Stimulated activated memory B cell treated with anti-CD40 and anti-IgM and Interleukin-4, amounts not matched to agents 10 μg/mL and 1 μg/mL and 100 μg/mL, for 72 hours (primary cell): ENCODE data around the gene ADPRH.
"Not testable (repeated sequence)": the region's sequence is repeated elsewhere in the genome, so short reads cannot be mapped to it uniquely, and the experiment has no call there.

Source experiments
- ATAC-seq: fragments of 150-1000 bp; cut with Tn5 transposase; 2 replicates; pipeline ENCODE4 v1.10.0; 2021
- H3K27ac Mint-ChIP-seq: one replicate; pipeline ENCODE4 v1.8.0; 2022; ENCODE audit warnings: mild to moderate bottlenecking, mixed read lengths
- H3K27me3 Mint-ChIP-seq: one replicate; pipeline ENCODE4 v1.8.0; 2022; ENCODE audit warnings: mixed read lengths
- H3K36me3 Mint-ChIP-seq: one replicate; pipeline ENCODE4 v1.8.0; 2022; ENCODE audit warnings: mixed read lengths
- H3K4me1 Mint-ChIP-seq: one replicate; pipeline ENCODE4 v1.8.0; 2022; ENCODE audit warnings: mixed read lengths
- H3K4me3 Mint-ChIP-seq: one replicate; pipeline ENCODE4 v1.8.0; 2022; ENCODE audit warnings: mild to moderate bottlenecking, moderate library complexity, mixed read lengths
- H3K9me3 Mint-ChIP-seq: one replicate; pipeline ENCODE4 v1.8.0; 2022; ENCODE audit warnings: mixed read lengths

The ADPRH gene

GRCh38 chr3:119553823-119554415, 25.4 kb upstream of the ADPRH start:
- ATAC-seq = no peak
- H3K36me3 Mint-ChIP-seq = peaks cover 90% of the 10 kb centered on the region
- peak overlapping the region; percentile 100 for H3K27ac Mint-ChIP-seq
- H3K27me3 Mint-ChIP-seq = no peaks in the 10 kb centered on the region
- peak overlapping the region; percentile 72 for H3K4me3 Mint-ChIP-seq
- peaks cover 92% of the 10 kb centered on the region for H3K4me1 Mint-ChIP-seq
- H3K9me3 Mint-ChIP-seq = no peaks in the 10 kb centered on the region

GRCh38 chr3:119555309-119555735, 24.0 kb upstream of the ADPRH start:
- Mint-ChIP-seq H3K4me1 (peaks cover 88% of the 10 kb centered on the region), H3K4me3 (peak overlapping the region; percentile 72), H3K9me3 (no peaks in the 10 kb centered on the region), H3K27ac (peak overlapping the region; percentile 100), H3K27me3 (no peaks in the 10 kb centered on the region), H3K36me3 (peaks cover 77% of the 10 kb centered on the region)
- ATAC-seq = peak; percentile 61

- Mint-ChIP-seq H3K27me3 (no peaks in the 10 kb centered on the region), H3K4me3 (peak overlapping the region; percentile 72), H3K27ac (peak overlapping the region; percentile 100), H3K4me1 (peaks cover 86% of the 10 kb centered on the region), H3K9me3 (no peaks in the 10 kb centered on the region), H3K36me3 (peaks cover 71% of the 10 kb centered on the region)
- ATAC-seq = no peak
These were observed 23.4 kb upstream of the ADPRH start for GRCh38 chr3:119555929-119556328.

- Mint-ChIP-seq H3K36me3 (peaks cover 57% of the 10 kb centered on the region), H3K4me1 (peaks cover 84% of the 10 kb centered on the region), H3K4me3 (peak overlapping the region; percentile 72), H3K27me3 (no peaks in the 10 kb centered on the region), H3K9me3 (no peaks in the 10 kb centered on the region), H3K27ac (peak overlapping the region; percentile 100)
- ATAC-seq = no peak
These were observed 22.0 kb upstream of the ADPRH start for GRCh38 chr3:119557192-119557876.

GRCh38 chr3:119557877-119558269, 21.4 kb upstream of the ADPRH start:
- peaks cover 51% of the 10 kb centered on the region for H3K36me3 Mint-ChIP-seq
- H3K27ac Mint-ChIP-seq = peak overlapping the region; percentile 100
- H3K9me3 Mint-ChIP-seq = no peaks in the 10 kb centered on the region
- H3K4me1 Mint-ChIP-seq = peaks cover 84% of the 10 kb centered on the region
- H3K4me3 Mint-ChIP-seq = peak overlapping the region; percentile 72
- H3K27me3 Mint-ChIP-seq = no peaks in the 10 kb centered on the region
- ATAC-seq = no peak

GRCh38 chr3:119558626-119559317, 20.5 kb upstream of the ADPRH start:
- H3K27me3 Mint-ChIP-seq = no peaks in the 10 kb centered on the region
- peak overlapping the region; percentile 72 for H3K4me3 Mint-ChIP-seq
- peaks cover 45% of the 10 kb centered on the region for H3K36me3 Mint-ChIP-seq
- H3K27ac Mint-ChIP-seq = peak overlapping the region; percentile 100
- no peaks in the 10 kb centered on the region for H3K9me3 Mint-ChIP-seq
- ATAC-seq = no peak
- peaks cover 77% of the 10 kb centered on the region for H3K4me1 Mint-ChIP-seq

GRCh38 chr3:119559441-119559963, 19.8 kb upstream of the ADPRH start, which contains the start of gene CD80:
Gene CD80, minus strand, starts transcription at chr3:119559614. Its CDS starts 1,886 bp downstream, at chr3:119557728.
- ATAC-seq = peak; percentile 79
- Mint-ChIP-seq H3K4me3 (peak within 1 kb of the TSS; percentile 72), H3K36me3 (peaks cover 38% of the 10 kb centered on the region), H3K27me3 (no peaks in the 10 kb centered on the region), H3K4me1 (peaks cover 70% of the 10 kb centered on the region), H3K27ac (peak within 1 kb of the TSS; percentile 100), H3K9me3 (no peaks in the 10 kb centered on the region)

GRCh38 chr3:119560160-119560559, 19.1 kb upstream of the ADPRH start:
- Mint-ChIP-seq H3K4me1 (peaks cover 67% of the 10 kb centered on the region), H3K9me3 (no peaks in the 10 kb centered on the region), H3K4me3 (peak overlapping the region; percentile 72), H3K27me3 (no peaks in the 10 kb centered on the region), H3K27ac (peak overlapping the region; percentile 100), H3K36me3 (peaks cover 31% of the 10 kb centered on the region)
- no peak for ATAC-seq

GRCh38 chr3:119562307-119562961, 16.9 kb upstream of the ADPRH start:
- Mint-ChIP-seq H3K36me3 (peaks cover 19% of the 10 kb centered on the region), H3K27ac (peak overlapping the region; percentile 100), H3K4me1 (peaks cover 57% of the 10 kb centered on the region), H3K27me3 (no peaks in the 10 kb centered on the region), H3K4me3 (peak overlapping the region; percentile 97), H3K9me3 (no peaks in the 10 kb centered on the region)
- ATAC-seq = peak; percentile 92

GRCh38 chr3:119563334-119563733, 16.0 kb upstream of the ADPRH start:
- not testable (repeated sequence) for H3K27me3 Mint-ChIP-seq, H3K4me3 Mint-ChIP-seq, ATAC-seq, H3K9me3 Mint-ChIP-seq
- peaks cover 16% of the 10 kb centered on the region for H3K36me3 Mint-ChIP-seq
- H3K4me1 Mint-ChIP-seq = peaks cover 49% of the 10 kb centered on the region
- peak overlapping the region; percentile 100 for H3K27ac Mint-ChIP-seq

- no peaks in the 10 kb centered on the region for H3K9me3 Mint-ChIP-seq
- no peaks in the 10 kb centered on the region for H3K27me3 Mint-ChIP-seq
- no peak overlapping the region for H3K27ac Mint-ChIP-seq
- H3K36me3 Mint-ChIP-seq = peaks cover 16% of the 10 kb centered on the region
- no peak overlapping the region for H3K4me3 Mint-ChIP-seq
- peaks cover 25% of the 10 kb centered on the region for H3K4me1 Mint-ChIP-seq
- ATAC-seq = no peak
These were observed 10.1 kb upstream of the ADPRH start for GRCh38 chr3:119569156-119569555.

GRCh38 chr3:119570229-119570628, 9.1 kb upstream of the ADPRH start:
- H3K4me3 Mint-ChIP-seq = no peak overlapping the region
- H3K9me3 Mint-ChIP-seq = no peaks in the 10 kb centered on the region
- peaks cover 16% of the 10 kb centered on the region for H3K36me3 Mint-ChIP-seq
- peak overlapping the region; percentile 62 for H3K27ac Mint-ChIP-seq
- peaks cover 20% of the 10 kb centered on the region for H3K4me1 Mint-ChIP-seq
- H3K27me3 Mint-ChIP-seq = no peaks in the 10 kb centered on the region
- peak; percentile 79 for ATAC-seq

GRCh38 chr3:119571230-119571629, 8.1 kb upstream of the ADPRH start:
- H3K27ac Mint-ChIP-seq = no peak overlapping the region
- peaks cover 13% of the 10 kb centered on the region for H3K4me1 Mint-ChIP-seq
- ATAC-seq = no peak
- no peaks in the 10 kb centered on the region for H3K27me3 Mint-ChIP-seq
- no peak overlapping the region for H3K4me3 Mint-ChIP-seq
- H3K9me3 Mint-ChIP-seq = no peaks in the 10 kb centered on the region
- peaks cover 12% of the 10 kb centered on the region for H3K36me3 Mint-ChIP-seq

- ATAC-seq = no peak
- no peak overlapping the region for H3K4me3 Mint-ChIP-seq
These were observed 7.6 kb upstream of the ADPRH start for GRCh38 chr3:119571688-119572087.

GRCh38 chr3:119575507-119575906, 3.8 kb upstream of the ADPRH start:
- no peaks in the 10 kb centered on the region for H3K9me3 Mint-ChIP-seq
- H3K4me3 Mint-ChIP-seq = no peak overlapping the region
- no peak for ATAC-seq
- no peak overlapping the region for H3K27ac Mint-ChIP-seq
- peaks cover 24% of the 10 kb centered on the region for H3K4me1 Mint-ChIP-seq
- peaks cover 5% of the 10 kb centered on the region for H3K36me3 Mint-ChIP-seq
- no peaks in the 10 kb centered on the region for H3K27me3 Mint-ChIP-seq

More at GRCh38 chr3:119571688-119572087, 7.6 kb upstream of the ADPRH start:
- H3K27me3 Mint-ChIP-seq = no peaks in the 10 kb centered on the region
- no peaks in the 10 kb centered on the region for H3K9me3 Mint-ChIP-seq
- peaks cover 9% of the 10 kb centered on the region for H3K36me3 Mint-ChIP-seq
- no peak overlapping the region for H3K27ac Mint-ChIP-seq
- H3K4me1 Mint-ChIP-seq = peaks cover 9% of the 10 kb centered on the region
